Activated effector memory CD4-positive, alpha-beta T cell treated with Interleukin-2 at 50 U/mL for 16 hours (primary cell): Measurements from ENCODE around the gene LAPTM4A.

Source experiments
- DNase-seq: peaks from one replicate; pipeline ENCODE4 v3.0.0-alpha.2; 2020

The LAPTM4A gene

DNA sequence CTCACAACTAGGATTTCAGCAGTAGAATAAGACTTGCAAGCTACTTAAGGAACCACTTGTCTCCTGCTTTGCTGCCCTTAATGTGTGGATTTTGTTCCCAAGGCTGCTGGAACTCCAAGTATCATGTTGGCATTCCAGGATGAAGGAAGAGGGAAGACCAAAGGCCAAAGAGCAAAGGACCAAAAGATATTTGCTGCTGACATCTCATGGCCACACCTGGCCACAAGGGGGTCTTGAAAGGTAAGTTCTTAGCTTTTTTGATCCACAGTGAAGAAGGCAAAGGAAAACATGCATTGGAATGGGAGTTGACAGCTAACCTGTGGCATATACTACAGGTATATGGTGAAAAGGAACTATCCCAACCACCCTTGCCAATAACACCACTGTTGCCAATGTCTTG lies 35.1 kb downstream of the LAPTM4A start:
- no peak for DNase-seq

DNA sequence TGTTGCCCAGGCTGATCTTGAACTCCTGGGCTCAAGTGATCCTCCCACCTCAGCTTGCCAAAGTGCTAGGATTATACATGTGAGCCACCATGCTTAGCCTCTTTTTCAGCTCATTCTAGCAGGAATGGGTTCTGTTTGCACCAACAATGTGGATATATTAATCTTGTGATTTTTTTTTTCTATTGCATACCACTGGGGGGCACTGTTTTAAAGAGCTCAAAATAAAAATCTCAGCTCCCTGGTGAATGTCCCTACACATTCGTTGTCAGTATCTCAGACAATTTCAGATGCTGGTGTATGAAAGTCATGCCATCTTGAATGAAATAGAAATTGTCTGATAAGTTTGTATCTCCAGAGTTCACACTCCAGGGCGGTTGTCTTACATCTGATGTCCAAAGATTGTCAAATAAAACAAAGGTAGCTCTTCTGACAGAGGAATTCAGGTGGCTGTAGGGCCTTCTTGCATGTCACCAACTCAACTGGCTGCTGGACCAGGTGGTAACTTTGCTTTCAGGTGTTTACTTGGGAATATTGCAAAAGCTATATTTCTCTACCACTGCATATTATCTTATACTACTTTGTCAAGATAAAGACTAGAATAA lies 35.8 kb downstream of the LAPTM4A start:
- DNase-seq = no peak

DNA sequence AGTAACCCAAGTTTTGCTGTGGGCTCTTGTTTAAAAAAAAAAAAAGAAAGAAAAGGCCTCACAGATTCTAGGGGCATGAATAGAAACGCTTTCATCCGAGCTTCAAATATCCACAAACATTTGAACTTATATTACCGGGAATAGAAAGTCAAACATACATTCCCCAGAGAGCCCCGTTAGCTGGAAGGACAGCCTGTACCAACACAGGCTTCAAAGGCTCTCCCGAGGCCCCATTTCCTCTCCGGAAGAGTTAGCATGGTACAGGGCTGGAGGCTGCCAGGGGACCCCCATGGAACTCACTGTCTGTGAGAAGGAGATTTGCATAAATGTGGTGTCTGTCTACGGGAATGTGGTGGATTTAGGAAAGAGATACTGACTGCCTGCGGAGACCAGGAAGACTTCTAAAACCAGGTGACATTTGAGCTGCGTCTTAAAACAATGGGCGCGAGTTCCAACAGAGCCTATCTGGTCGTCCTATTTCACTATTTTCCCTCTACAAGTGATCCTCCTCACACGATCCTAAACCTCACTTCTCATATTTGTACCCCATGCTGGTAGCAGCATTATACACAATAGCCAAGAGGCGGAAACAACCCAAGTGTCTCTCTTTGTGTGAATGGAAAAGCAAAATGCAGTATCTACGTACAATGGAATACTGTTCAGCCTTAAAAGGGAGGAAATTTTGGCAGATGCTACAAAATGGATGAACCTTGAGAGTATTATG lies 38.1 kb downstream of the LAPTM4A start:
- DNase-seq = no peak

DNA sequence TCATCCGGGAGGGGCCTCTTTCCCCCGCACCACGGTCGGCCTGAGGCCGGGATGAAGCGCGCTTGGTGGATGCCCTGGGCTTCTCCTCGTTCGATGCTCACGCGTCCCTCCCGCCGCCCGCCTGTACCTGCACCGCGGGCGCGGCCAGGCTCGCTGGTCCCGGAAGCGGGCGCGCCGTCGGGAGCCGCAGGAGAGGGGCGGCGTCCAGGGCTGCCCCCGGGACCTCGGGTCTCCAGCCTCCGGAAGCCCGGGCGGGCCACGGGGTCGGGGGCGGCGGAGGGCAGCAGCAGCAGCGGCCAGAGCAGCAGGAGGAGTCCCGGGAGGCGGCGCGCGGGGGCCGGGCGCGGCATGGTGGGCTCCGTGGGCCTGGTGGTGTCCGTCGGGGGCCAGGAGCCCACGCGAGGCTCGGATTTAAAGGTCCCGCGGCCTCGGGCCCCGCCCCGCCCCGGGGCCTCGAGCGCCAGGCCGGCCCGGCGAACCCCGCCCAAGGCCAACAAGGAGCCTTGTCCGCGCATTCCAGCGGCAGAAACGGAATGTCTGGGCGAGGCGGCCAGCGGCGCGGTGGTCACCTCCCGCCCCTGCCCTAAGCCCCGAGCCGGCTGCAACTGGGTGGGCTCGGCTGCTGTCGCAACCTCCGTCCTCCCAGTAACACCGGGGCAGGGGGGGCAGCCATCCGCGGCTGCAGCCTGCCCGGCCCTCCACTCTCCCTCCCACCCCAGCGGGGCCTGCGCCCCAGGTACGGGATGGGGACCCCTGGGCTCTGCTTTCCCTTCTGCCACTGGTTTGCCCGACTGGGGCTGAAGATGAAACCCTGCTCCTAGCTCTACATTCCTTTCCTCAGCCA lies 38.9 kb downstream of the LAPTM4A start, which contains the start of gene MATN3:
MATN3 (minus strand) TSS at position 387 of the 844 bp plus-strand sequence; CDS start at position 350, 37 bp downstream.
- DNase-seq = no peak

DNA sequence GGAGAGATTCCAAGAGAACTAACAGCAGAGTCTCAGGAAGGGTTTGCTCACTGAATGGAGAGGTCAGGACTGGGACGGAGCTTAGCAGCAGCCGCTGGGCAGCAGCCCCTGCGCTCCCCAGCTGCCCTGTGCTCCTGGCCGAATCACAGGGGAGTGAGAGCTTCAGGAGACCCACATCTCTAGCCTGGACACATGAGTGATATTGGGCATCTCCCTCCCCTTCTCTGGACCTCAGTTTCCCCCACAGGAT lies 39.5 kb downstream of the LAPTM4A start:
- DNase-seq = no peak

- no peak for DNase-seq
Observed at GRCh38 chr2:20011276-20012031, 40.0 kb downstream of the LAPTM4A start.

DNA sequence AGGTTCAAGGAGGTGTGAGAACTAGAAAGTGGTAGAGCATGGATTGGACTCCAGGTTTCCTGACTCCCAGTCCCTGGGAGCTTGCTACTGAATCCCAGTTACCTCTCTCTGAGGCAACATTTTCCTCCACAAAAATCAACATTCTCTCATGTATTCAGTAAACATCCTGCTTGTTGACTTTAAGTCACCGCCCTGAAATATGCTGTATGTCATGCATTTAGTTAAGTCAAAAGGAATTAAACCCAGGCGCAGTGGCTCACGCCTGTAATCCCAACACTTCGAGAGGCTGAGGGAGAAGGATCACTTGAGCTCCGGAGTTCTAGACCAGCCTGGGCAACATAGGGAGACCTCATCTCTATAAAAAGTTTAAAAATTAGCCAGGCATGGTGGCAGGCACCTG lies 42.7 kb downstream of the LAPTM4A start:
- DNase-seq = no peak

DNA sequence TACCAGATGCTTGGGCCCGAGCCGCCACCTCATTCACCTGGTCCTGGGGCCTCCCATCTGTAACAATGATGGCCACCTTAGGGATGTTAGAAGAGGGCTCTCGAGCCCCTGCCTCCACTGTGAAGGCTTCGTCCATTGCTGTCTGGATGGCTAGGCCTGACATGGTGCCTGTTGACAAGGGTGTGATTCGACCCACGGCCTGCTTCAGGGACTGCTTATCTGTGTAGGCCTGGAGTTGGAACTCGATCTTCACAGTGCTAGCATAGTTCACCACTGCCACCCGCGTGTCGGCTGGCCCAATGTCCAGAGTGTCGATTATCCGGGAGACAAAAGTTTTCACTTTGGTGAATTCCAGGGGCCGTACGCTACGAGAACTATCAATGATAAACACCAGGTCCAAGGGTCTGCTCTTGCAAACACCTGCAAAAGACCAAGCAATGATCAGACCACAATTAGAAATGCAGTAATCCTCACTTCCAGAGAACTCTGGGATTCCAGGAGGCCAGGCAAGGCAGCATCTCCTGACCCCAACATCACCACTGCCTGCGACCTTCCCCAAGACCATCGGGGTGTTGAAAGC lies 45.4 kb downstream of the LAPTM4A start:
- no peak for DNase-seq

- no peak for DNase-seq
Observed at GRCh38 chr2:20005067-20005627, 46.3 kb downstream of the LAPTM4A start.

GRCh38 chr2:20001361-20001863 lies 50.0 kb downstream of the LAPTM4A start:
- DNase-seq = no peak

DNA sequence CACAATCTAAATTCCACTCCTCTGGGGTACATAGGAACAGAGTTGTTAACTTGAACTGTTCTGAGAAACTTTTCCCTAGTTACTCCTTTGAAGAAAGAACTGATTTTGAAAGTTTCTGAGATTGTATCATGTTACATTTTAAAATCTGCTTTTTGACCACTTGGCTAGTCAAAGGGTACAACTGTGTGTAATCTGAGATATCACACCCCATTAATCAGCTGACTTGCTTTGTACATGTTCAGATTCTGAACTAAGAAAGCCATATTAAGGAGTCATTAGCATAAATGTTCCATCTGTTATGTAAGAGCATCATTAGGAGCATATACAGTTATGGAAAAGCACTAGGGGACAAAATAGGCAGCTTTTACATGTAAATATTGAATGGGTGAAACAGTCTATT lies 57.7 kb downstream of the LAPTM4A start:
- no peak for DNase-seq

DNA sequence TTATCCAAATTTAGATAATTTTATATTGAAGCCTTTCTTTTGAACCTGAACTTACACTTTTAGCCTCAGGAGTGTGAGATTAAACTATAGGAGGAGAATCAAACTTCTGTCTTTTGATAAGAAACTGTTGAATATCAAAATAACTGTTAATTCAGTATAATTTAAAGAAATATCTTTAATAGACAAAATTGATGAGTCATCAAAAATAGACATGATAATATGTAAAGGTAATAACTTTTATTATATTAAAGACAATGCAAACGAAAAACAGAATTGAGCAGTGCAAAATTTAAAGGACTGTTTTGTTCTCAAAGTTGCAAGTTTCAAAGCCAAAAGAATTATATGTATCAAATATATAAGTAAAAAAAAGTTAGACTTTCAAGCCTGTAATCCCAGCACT lies 59.5 kb downstream of the LAPTM4A start:
- no peak for DNase-seq

DNA sequence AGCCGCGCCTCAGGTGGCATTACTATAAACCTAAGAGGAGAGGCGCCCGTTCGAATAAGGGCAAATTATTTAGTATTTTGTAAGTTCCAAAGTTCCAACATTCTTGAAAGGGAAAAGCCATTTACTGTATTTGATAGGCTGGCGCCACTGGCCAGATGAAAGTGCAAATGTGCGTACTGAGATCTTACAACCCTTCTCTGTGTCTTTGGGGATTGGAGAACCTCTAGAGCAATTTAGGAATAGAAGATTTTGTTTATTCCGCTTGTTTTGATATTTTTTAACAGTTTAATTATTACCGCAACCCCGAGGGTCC lies 61.1 kb downstream of the LAPTM4A start:
- no peak for DNase-seq

- peak; percentile 85 for DNase-seq
Observed at GRCh38 chr2:19989667-19990415, 61.6 kb downstream of the LAPTM4A start, which contains the start of gene WDR35. Gene WDR35, minus strand, starts transcription at chr2:19990105. Its CDS starts 90 bp downstream, at chr2:19990015.

GRCh38 chr2:19989342-19989666 lies 62.1 kb downstream of the LAPTM4A start:
- DNase-seq = no peak

- no peak for DNase-seq
Observed at GRCh38 chr2:19988600-19988999, 62.8 kb downstream of the LAPTM4A start.

DNA sequence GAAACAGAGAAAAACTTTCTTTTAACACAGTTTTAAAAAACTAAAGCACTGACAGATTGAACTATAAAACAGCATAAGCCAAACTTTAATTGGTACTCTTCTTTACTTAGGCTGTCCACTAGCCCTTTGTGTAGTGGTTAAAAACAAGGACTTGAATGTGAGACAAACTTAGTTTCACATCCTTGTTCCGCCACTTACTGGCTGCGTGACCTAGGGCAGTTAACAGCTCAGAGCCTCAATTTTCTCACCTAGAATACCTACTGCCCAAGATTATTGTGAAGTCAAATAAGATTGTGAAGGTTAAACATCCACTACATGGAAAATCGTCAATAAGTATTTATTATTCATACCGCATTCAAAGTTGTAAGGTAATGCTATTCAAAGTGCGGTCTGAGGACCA lies 63.5 kb downstream of the LAPTM4A start:
- no peak for DNase-seq
